ENCODE data around the gene CDK17.

CDK17 gene

GRCh38 chr12:96310067-96310466, 90.2 kb downstream of the CDK17 start:
- ATAC-seq, result no peak
- no peak for TF ChIP-seq TSHZ2 (CRISPR knock-in tag; IDR thresholded peaks at IDR 0.05)
- no peak for TF ChIP-seq BACH2 (CRISPR knock-in tag; IDR thresholded peaks at IDR 0.05; ENCODE audit: borderline replicate concordance)
- no peak for TF ChIP-seq POU6F1 (CRISPR knock-in tag; IDR thresholded peaks at IDR 0.05; ENCODE audit: borderline replicate concordance, low read depth)
- TF ChIP-seq ZNF8 (CRISPR knock-in tag; IDR thresholded peaks at IDR 0.05), result no peak
- no peak for TF ChIP-seq CSDC2 (CRISPR knock-in tag; IDR thresholded peaks at IDR 0.05)
- no peak for TF ChIP-seq ZFP30 (CRISPR knock-in tag; IDR thresholded peaks at IDR 0.05)
- no peak for TF ChIP-seq ISL1 (CRISPR knock-in tag; IDR thresholded peaks at IDR 0.05)

DNA sequence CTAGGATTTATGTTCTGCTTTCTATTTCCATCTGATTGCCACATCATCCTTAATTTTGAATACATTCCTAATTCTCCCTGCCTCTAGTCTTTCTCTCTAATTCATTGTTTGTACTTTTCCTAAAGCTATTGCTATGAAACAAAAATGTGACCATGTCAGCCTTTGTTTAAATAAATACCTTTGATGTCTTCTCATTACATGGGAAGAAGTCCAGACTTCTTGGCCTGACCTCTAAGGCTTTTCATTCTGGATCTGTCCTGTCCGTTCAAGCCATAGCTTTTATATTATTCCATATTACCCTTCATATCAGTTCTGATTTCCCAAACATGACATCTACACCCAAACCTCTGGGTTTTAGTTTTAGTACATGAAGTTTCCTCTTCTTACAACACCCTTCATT, 91.4 kb downstream of the CDK17 start:
- ATAC-seq, result peak; percentile 31; the same call in 2 of the 3 replicates
- TF ChIP-seq TSHZ2 (CRISPR knock-in tag; IDR thresholded peaks at IDR 0.05) (no peak), ZC3H10 (CRISPR knock-in tag; IDR thresholded peaks at IDR 0.05) (no peak), OSR1 (CRISPR knock-in tag; IDR thresholded peaks at IDR 0.05) (no peak)

DNA sequence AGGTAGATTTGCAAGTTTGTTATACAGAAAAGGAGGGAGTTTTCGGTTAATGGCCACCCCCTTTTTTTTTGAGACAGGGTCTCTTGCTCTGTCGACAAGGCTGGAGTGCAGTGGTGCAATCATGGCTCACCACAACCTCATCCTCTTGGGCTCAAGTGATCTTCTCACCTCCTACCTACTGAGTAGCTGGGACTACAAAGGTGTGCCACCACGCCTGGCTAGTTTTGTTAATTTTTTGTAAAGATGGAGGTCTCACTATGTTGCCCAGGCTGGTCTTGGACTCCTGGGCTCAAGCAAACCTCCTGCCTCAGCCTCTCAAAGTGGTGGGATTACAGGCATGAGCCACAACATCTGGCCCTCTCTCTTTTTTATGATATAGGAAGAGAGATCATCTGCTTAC, 94.6 kb downstream of the CDK17 start:
- ATAC-seq, result no peak
- TF ChIP-seq GLIS3 (CRISPR knock-in tag; IDR thresholded peaks at IDR 0.05), result no peak
- no peak for TF ChIP-seq TCF4 (CRISPR knock-in tag; IDR thresholded peaks at IDR 0.05; ENCODE audit: borderline replicate concordance)
- no peak for TF ChIP-seq PATZ1 (CRISPR knock-in tag; IDR thresholded peaks at IDR 0.05; ENCODE audit: borderline replicate concordance)
- no peak for TF ChIP-seq CSRNP3 (CRISPR knock-in tag; IDR thresholded peaks at IDR 0.05)
- no peak for TF ChIP-seq SNAI2 (CRISPR knock-in tag; IDR thresholded peaks at IDR 0.05)
- no peak for TF ChIP-seq CSDC2 (CRISPR knock-in tag; IDR thresholded peaks at IDR 0.05)
- no peak for TF ChIP-seq ZC3H10 (CRISPR knock-in tag; IDR thresholded peaks at IDR 0.05)
- no peak for TF ChIP-seq ZNF70 (CRISPR knock-in tag; IDR thresholded peaks at IDR 0.05)
- TF ChIP-seq POU6F1 (CRISPR knock-in tag; IDR thresholded peaks at IDR 0.05; ENCODE audit: borderline replicate concordance, low read depth), result no peak
- TF ChIP-seq, protein P1, sequence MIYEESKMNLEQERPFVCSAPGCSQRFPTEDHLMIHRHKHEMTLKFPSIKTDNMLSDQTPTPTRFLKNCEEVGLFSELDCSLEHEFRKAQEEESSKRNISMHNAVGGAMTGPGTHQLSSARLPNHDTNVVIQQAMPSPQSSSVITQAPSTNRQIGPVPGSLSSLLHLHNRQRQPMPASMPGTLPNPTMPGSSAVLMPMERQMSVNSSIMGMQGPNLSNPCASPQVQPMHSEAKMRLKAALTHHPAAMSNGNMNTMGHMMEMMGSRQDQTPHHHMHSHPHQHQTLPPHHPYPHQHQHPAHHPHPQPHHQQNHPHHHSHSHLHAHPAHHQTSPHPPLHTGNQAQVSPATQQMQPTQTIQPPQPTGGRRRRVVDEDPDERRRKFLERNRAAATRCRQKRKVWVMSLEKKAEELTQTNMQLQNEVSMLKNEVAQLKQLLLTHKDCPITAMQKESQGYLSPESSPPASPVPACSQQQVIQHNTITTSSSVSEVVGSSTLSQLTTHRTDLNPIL (CRISPR knock-in tag; IDR thresholded peaks at IDR 0.05; ENCODE audit: low read depth), result no peak
- no peak for TF ChIP-seq ISL1 (CRISPR knock-in tag; IDR thresholded peaks at IDR 0.05)
